ENCODE measurements around the gene ADAM22. TPM values are rescaled to one million over a fixed set of nuclear protein-coding genes. Genes with fewer than 3 reads are reported as not detected.

The ADAM22 gene
- total and polyA plus RNA-seq, 12 donors = 0.19 to 3.7 (median 1.5) TPM

DNA sequence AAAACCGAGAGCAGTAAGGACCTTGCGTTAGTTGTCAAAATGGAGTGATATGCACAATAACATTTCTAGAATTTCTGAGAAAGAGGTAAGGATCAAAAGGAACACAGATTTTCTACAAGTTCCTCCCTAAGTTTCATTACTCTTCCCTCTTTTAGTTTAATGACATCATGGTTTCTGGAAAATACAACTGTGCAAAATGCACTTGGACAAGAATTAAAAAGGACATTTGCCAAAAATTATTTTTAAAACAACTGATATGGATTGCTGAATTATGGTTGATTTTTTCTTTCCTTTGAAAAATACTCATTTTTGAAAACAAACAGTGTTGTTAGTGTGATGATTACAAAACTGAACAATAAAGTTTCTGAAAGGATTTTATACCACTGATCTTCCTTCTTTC, 233.7 kb downstream of the ADAM22 start:
- WGBS, 2 donors = 84 to 90% methylated on average over 2 of the region's 2 CpGs
- H3K27me3 ChIP-seq = no peaks in the 10 kb centered on the region

DNA sequence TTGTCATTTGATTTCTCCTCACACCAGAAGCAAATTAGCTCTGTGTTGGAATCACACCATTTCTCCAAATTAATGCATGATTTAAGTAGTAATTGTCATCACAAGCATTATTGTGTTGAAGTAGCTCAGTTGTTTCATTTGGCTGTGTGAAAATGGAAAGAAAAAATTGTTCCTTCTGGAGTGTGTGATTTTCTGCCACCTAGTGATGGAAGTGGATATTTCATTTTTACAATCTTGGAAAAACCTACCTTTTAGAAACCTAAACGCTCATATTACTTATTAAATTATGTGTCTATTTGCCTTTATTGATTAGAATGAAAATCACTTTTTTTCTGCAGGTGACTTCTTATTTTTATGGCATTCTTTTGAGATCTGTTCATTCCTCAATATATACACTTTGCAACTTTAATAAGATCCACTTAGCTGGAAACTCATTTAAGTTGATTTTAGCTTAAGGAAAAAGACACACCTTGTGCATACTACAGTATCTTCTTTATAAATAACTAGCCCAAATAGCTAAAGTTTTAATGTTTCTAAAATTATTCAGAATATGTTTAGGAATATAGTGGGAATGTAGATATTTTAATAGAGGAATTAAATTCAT, 235.8 kb downstream of the ADAM22 start:
- TF ChIP-seq, protein P1, sequence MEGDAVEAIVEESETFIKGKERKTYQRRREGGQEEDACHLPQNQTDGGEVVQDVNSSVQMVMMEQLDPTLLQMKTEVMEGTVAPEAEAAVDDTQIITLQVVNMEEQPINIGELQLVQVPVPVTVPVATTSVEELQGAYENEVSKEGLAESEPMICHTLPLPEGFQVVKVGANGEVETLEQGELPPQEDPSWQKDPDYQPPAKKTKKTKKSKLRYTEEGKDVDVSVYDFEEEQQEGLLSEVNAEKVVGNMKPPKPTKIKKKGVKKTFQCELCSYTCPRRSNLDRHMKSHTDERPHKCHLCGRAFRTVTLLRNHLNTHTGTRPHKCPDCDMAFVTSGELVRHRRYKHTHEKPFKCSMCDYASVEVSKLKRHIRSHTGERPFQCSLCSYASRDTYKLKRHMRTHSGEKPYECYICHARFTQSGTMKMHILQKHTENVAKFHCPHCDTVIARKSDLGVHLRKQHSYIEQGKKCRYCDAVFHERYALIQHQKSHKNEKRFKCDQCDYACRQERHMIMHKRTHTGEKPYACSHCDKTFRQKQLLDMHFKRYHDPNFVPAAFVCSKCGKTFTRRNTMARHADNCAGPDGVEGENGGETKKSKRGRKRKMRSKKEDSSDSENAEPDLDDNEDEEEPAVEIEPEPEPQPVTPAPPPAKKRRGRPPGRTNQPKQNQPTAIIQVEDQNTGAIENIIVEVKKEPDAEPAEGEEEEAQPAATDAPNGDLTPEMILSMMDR (IDR thresholded peaks at IDR 0.05) = peak in 8 of 9 donors; percentile 47 to 71 (median 58)
- DNase-seq = no peak
- no peaks in the 10 kb centered on the region for H3K27me3 ChIP-seq
- peak in 1 of 8 donors; percentile 39 for ATAC-seq
- H3K36me3 ChIP-seq = no peaks in the 10 kb centered on the region
- 10 to 29% methylated on average over 1 of the region's 1 CpG for WGBS, 2 donors
- intact Hi-C loops (cut with DNase I) = loop anchor here in 3 of 10 donors (2.0 to 10.0 kb wide), 3 partner anchors 371 to 375 kb away; no protein-coding TSS in a partner anchor
- no peak overlapping the region for H3K27ac ChIP-seq
- H3K4me3 ChIP-seq = no peak overlapping the region
- no peaks in the 10 kb centered on the region for H3K4me1 ChIP-seq
- H3K9me3 ChIP-seq = no peaks in the 10 kb centered on the region

More for the DNA sequence above, 233.7 kb downstream of the ADAM22 start:
- Histone ChIP-seq H3K4me3 (no peak overlapping the region), H3K4me1 (no peaks in the 10 kb centered on the region), H3K36me3 (no peaks in the 10 kb centered on the region), H3K27ac (no peak overlapping the region), H3K9me3 (no peaks in the 10 kb centered on the region)
- intact Hi-C loops (cut with DNase I) = loop anchor here in 3 of 10 donors (2.0 to 10.0 kb wide), 3 partner anchors 369 to 373 kb away; no protein-coding TSS in a partner anchor
- ATAC-seq = no peak
- TF ChIP-seq, protein P1 (IDR thresholded peaks at IDR 0.05) = no peak
- no peak for DNase-seq

DNA sequence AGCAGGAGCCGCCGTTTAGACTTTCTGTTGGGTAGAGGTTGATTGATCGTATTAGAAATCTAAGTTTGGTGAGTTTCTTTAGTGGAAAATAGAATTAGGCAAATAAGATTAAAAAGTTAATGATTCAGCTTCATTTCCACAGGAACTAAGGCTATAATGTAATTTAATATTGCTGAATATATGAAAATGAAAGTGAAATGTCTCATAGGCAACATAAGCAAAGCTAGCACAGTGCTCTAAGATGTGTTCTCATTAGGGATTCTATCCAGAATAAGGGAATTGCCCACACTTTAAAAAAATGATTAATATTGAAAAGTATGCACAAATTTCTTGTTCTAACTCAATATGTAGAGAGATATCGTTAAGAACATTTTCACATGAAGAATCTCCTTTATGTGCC, 238.8 kb downstream of the ADAM22 start:
- no peak overlapping the region for H3K27ac ChIP-seq
- 93 to 97% methylated on average over 4 of the region's 4 CpGs for WGBS, 2 donors

DNA sequence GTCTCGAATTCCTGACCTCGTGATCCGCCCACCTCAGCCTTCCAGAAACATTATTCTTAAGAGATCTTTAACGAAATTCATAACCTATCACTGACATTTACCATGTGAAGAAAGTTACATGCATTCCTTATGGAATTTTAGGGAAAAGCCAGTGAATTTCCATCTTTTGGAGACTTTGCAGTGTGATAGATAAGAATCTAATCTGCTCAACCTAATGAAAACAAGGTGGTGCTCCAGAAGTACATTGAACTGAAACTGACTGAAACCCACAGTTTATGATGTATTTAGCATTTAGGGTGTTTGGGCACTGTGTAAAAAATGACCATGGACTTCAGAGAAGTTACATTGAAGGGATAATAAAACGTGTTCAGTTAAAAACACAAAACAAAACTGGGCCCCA, 242.1 kb downstream of the ADAM22 start:
- Histone ChIP-seq H3K36me3 (no peaks in the 10 kb centered on the region), H3K27me3 (no peaks in the 10 kb centered on the region), H3K4me1 (no peaks in the 10 kb centered on the region), H3K9me3 (no peaks in the 10 kb centered on the region), H3K27ac (no peak overlapping the region), H3K4me3 (no peak overlapping the region)
- DNase-seq = no peak
- 89 to 90% methylated on average over 5 of the region's 5 CpGs for WGBS, 2 donors
- intact Hi-C loops (cut with DNase I) = no loop called here
- ATAC-seq = no peak
- TF ChIP-seq, protein P1 (IDR thresholded peaks at IDR 0.05) = no peak

More for the DNA sequence above, 238.8 kb downstream of the ADAM22 start:
- intact Hi-C loops (cut with DNase I) = no loop called here
- Histone ChIP-seq H3K4me1 (no peaks in the 10 kb centered on the region), H3K27me3 (no peaks in the 10 kb centered on the region), H3K4me3 (no peak overlapping the region), H3K36me3 (no peaks in the 10 kb centered on the region), H3K9me3 (no peaks in the 10 kb centered on the region)
- TF ChIP-seq, protein P1 (IDR thresholded peaks at IDR 0.05) = no peak
- no peak for ATAC-seq
- no peak for DNase-seq

Measured in heart right ventricle (tissue), 16 donors.